K562 (cell line): ENCODE data around the gene PUS10. TPM values are rescaled to one million over a fixed set of nuclear protein-coding genes. Genes with fewer than 3 reads are reported as not detected.
A peak's percentile ranks its signal among the peaks of the same experiment; 100 is the strongest.

Experiments
- CBX3 ChIP-seq, 2 experiments: IDR thresholded peaks; 1 replicate in 1 of 2; 2 replicates in 1 of 2; pipeline ENCODE4 v1.6.1; 2012; ENCODE audit warnings: inconsistent platforms in 2 of 2, low read length in 2 of 2, borderline replicate concordance in 1 of 2, control low read depth in 1 of 2
- CC2D1A ChIP-seq: fragments of 450-650 bp; IDR thresholded peaks from 2 replicates; pipeline ENCODE4 v1.6.1; 2017; ENCODE audit warnings: mild to moderate bottlenecking
- FOXK2 ChIP-seq, 2 experiments: fragments of 450-650 bp; IDR thresholded peaks in 1 of 2; conservative IDR thresholded peaks in 1 of 2; 2 replicates each; pipeline ENCODE4 v1.6.1; 2016; ENCODE audit warnings: low read depth in 2 of 2, mild to moderate bottlenecking in 1 of 2
- HMG20A ChIP-seq: fragments of 450-650 bp; formaldehyde crosslinking; conservative IDR thresholded peaks from 2 replicates; pipeline ENCODE4 v1.4.0; 2020; ENCODE audit warnings: mild to moderate bottlenecking, mixed read lengths
- HNRNPK ChIP-seq: fragments of 200-400 bp; formaldehyde crosslinking; IDR thresholded peaks from one replicate; pipeline ENCODE4 v1.6.1; 2018; ENCODE audit warnings: mild to moderate bottlenecking, low read depth, low read length; ENCODE audit not compliant: poor library complexity, severe bottlenecking
- HOXB6 ChIP-seq: fragments of 250-450 bp; sonication (Bioruptor Pico); IDR thresholded peaks from 2 replicates; pipeline ENCODE4 v1.5.1; 2022; ENCODE audit warnings: mild to moderate bottlenecking, borderline replicate concordance
- IRF1 ChIP-seq: sonication (generic); formaldehyde crosslinking; IDR thresholded peaks from 2 replicates; pipeline ENCODE4 v1.8.0; 2022; ENCODE audit warnings: missing genetic modification reagents, mild to moderate bottlenecking, borderline replicate concordance
- KAT7 ChIP-seq: sonication (generic); formaldehyde crosslinking; IDR thresholded peaks from 2 replicates; pipeline ENCODE4 v1.8.0; 2022; ENCODE audit warnings: missing genetic modification reagents, mild to moderate bottlenecking, borderline replicate concordance
- MTA2 ChIP-seq: fragments of 450-650 bp; IDR thresholded peaks from 2 replicates; pipeline ENCODE4 v1.6.1; 2016; ENCODE audit warnings: low read depth
- POLR2B ChIP-seq: fragments of 450-650 bp; IDR thresholded peaks from 2 replicates; pipeline ENCODE4 v1.6.1; 2018; ENCODE audit warnings: low read depth; ENCODE audit not compliant: partially characterized antibody
- PURB ChIP-seq: sonication (generic); formaldehyde crosslinking; IDR thresholded peaks from 2 replicates; pipeline ENCODE4 v1.9.0; 2021; ENCODE audit warnings: low read depth, mild to moderate bottlenecking, missing genetic modification reagents
- RAD51 ChIP-seq: fragments of 450-650 bp; IDR thresholded peaks from 2 replicates; pipeline ENCODE4 v1.7.1; 2016; ENCODE audit warnings: low read depth, mild to moderate bottlenecking, borderline replicate concordance
- SIX5 ChIP-seq, 2 experiments: IDR thresholded peaks; 2 replicates each; pipeline ENCODE4 v1.6.1; 2011; ENCODE audit warnings: low read length in 2 of 2, borderline replicate concordance in 1 of 2, low read depth in 1 of 2, mild to moderate bottlenecking in 1 of 2, moderate library complexity in 1 of 2; ENCODE audit not compliant: insufficient read depth in 1 of 2
- SRF ChIP-seq, 2 experiments: fragments of 250-450, 450-650 bp in 1 of 2; sonication (Bioruptor Pico) in 1 of 2; sonication (generic) in 1 of 2; formaldehyde crosslinking; IDR thresholded peaks; 2 replicates each; pipeline versions ENCODE4 v1.5.0 to v1.5.1; 2020 to 2022; ENCODE audit warnings: mild to moderate bottlenecking in 1 of 2, missing genetic modification reagents in 1 of 2
- TEAD1 ChIP-seq, 2 experiments: fragments of 450-650 bp in 1 of 2; sonication (generic) in 1 of 2; formaldehyde crosslinking; IDR thresholded peaks; 2 replicates each; pipeline versions ENCODE4 v1.4.0 to v1.8.0; 2020 to 2022; ENCODE audit warnings: mild to moderate bottlenecking in 2 of 2, missing genetic modification reagents in 1 of 2
- XRCC5 ChIP-seq: fragments of 200-400 bp; formaldehyde crosslinking; IDR thresholded peaks from 2 replicates; pipeline ENCODE4 v1.6.1; 2017; ENCODE audit warnings: low read depth, mild to moderate bottlenecking, low read length
- ZBTB17 ChIP-seq: fragments of 450-650 bp; formaldehyde crosslinking; IDR thresholded peaks from 2 replicates; pipeline ENCODE4 v1.4.0; 2020; ENCODE audit warnings: mild to moderate bottlenecking
- ZBTB7A ChIP-seq: IDR thresholded peaks from 2 replicates; pipeline ENCODE4 v1.6.1; 2011; ENCODE audit warnings: low read depth, mild to moderate bottlenecking, low read length, moderate library complexity, borderline replicate concordance; ENCODE audit not compliant: control insufficient read depth
- ZNF224 ChIP-seq: sonication (generic); formaldehyde crosslinking; IDR thresholded peaks from 2 replicates; pipeline ENCODE4 v1.8.0; 2022; ENCODE audit warnings: mild to moderate bottlenecking, missing genetic modification reagents
- ZNF551 ChIP-seq: fragments of 250-450 bp; sonication (Bioruptor Pico); IDR thresholded peaks from 2 replicates; pipeline ENCODE4 v1.5.0; 2021; ENCODE audit warnings: mild to moderate bottlenecking, moderate library complexity
- ZNF655 ChIP-seq: fragments of 250-450 bp; sonication (Bioruptor Pico); IDR thresholded peaks from 2 replicates; pipeline ENCODE4 v1.5.0; 2021
- ZNF77 ChIP-seq: fragments of 250-450 bp; sonication (Bioruptor Pico); IDR thresholded peaks from 2 replicates; pipeline ENCODE4 v1.5.0; 2020
- ZNF778 ChIP-seq: fragments of 450-650 bp; formaldehyde crosslinking; IDR thresholded peaks from 2 replicates; pipeline ENCODE4 v1.4.0; 2020; ENCODE audit warnings: mild to moderate bottlenecking, moderate library complexity
- polyA plus RNA-seq, 8 experiments: library from polyadenylated mRNA; depleted of rRNA in 4 of 8; stranded (reverse) in 5 of 8; unstranded in 3 of 8; fragments of >200 nt; fragmentation: Nextera tagmentation in 2 of 8; fragmentation: Illumina TruSeq in 1 of 8; extraction: Ambion mirVana in 2 of 8; extraction: Trizol in 1 of 8; gene quantifications; 2 replicates each; pipeline versions ENCODE4 v1.2.1 to v1.2.3, GENCODE V29; 2011 to 2014; ENCODE audit warnings: inconsistent platforms in 1 of 8, missing spikeins in 1 of 8
- total RNA-seq, 7 experiments: library from RNA; depleted of rRNA in 6 of 7; stranded (reverse); fragments of >200 nt in 6 of 7; fragmentation: Illumina TruSeq in 2 of 7; extraction: Trizol in 2 of 7; gene quantifications; 2 replicates each; pipeline versions ENCODE4 v1.2.1 to v1.2.3, GENCODE V29; 2011 to 2021; ENCODE audit warnings: low replicate concordance in 1 of 7
- TF ChIP-seq, protein P1 (sequence below): IDR thresholded peaks from 2 replicates; pipeline ENCODE4 v1.6.1; 2011; ENCODE audit warnings: borderline replicate concordance, low read depth, mild to moderate bottlenecking, moderate library complexity, low read length; ENCODE audit not compliant: insufficient read depth, poor library complexity, severe bottlenecking

The PUS10 gene
- total and polyA plus RNA-seq, 9 of the 15 experiments (the other 6 are each of a cell fraction or from before 2014, with no cell fraction given): 5.0 to 10.7 (median 7.6) TPM

- TF ChIP-seq, protein P1, sequence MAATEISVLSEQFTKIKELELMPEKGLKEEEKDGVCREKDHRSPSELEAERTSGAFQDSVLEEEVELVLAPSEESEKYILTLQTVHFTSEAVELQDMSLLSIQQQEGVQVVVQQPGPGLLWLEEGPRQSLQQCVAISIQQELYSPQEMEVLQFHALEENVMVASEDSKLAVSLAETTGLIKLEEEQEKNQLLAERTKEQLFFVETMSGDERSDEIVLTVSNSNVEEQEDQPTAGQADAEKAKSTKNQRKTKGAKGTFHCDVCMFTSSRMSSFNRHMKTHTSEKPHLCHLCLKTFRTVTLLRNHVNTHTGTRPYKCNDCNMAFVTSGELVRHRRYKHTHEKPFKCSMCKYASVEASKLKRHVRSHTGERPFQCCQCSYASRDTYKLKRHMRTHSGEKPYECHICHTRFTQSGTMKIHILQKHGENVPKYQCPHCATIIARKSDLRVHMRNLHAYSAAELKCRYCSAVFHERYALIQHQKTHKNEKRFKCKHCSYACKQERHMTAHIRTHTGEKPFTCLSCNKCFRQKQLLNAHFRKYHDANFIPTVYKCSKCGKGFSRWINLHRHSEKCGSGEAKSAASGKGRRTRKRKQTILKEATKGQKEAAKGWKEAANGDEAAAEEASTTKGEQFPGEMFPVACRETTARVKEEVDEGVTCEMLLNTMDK: no peak
- peak; percentile 9 for TF ChIP-seq XRCC5
- peak; percentile 65 for TF ChIP-seq POLR2B
- TF ChIP-seq MTA2: no peak
- TF ChIP-seq ZNF778 (CRISPR knock-in tag): no peak
- no peak for TF ChIP-seq IRF1 (CRISPR knock-in tag)
- no peak for TF ChIP-seq HOXB6 (CRISPR knock-in tag)
- no peak; the same call in 1 of the 2 replicates for TF ChIP-seq CC2D1A
- peak; percentile 66; the same call in 1 of the 2 replicates for TF ChIP-seq ZBTB7A
- 0 out of 2 replicates have a peak, but pooled peaks have one; percentile 33 for TF ChIP-seq KAT7 (CRISPR knock-in tag)
- no peak; the same call in 1 of the 2 replicates for TF ChIP-seq RAD51
- TF ChIP-seq ZBTB17 (CRISPR knock-in tag): peak; percentile 100
- TF ChIP-seq FOXK2 (conservative IDR thresholded peaks at IDR 0.05 in 1 of 2, IDR thresholded peaks at IDR 0.05 in 1 of 2; ENCODE audit: low read depth in 2 of 2): no peak; a peak in 2 of 4 replicates
- no peak for TF ChIP-seq ZNF224 (CRISPR knock-in tag)
- no peak for TF ChIP-seq ZNF77 (CRISPR knock-in tag)
- 0 out of 4 replicates have a peak, but pooled peaks of 1 of the 2 experiments have one; percentile 20 for TF ChIP-seq SRF (CRISPR knock-in tag; IDR thresholded peaks at IDR 0.05)
- peak in 1 of 2 experiments; percentile 81; a peak in 2 of 4 replicates for TF ChIP-seq TEAD1 (CRISPR knock-in tag; IDR thresholded peaks at IDR 0.05)
- no peak for TF ChIP-seq CBX3 (IDR thresholded peaks at IDR 0.05; ENCODE audit: borderline replicate concordance in 1 of 2, low read length in 2 of 2)
- no peak for TF ChIP-seq SIX5 (IDR thresholded peaks at IDR 0.05; ENCODE audit: borderline replicate concordance in 1 of 2, insufficient read depth in 1 of 2, low read depth in 1 of 2, low read length in 2 of 2)
- no peak for TF ChIP-seq HNRNPK
- no peak for TF ChIP-seq ZNF655 (CRISPR knock-in tag)
- TF ChIP-seq ZNF551 (CRISPR knock-in tag): no peak
- TF ChIP-seq PURB: no peak
- no peak for TF ChIP-seq HMG20A (CRISPR knock-in tag)
Observed at GRCh38 chr2:61017556-61018317, at the start of gene PUS10, which contains the start of gene PEX13 (continued).
